ENCODE measurements around the gene FHIP1B.
"Not testable (repeated sequence)": the region's sequence is repeated elsewhere in the genome, so short reads cannot be mapped to it uniquely, and the experiment has no call there.

The FHIP1B gene

GRCh38 chr11:6234387-6235107 is at the start of gene FHIP1B:
Gene FHIP1B (minus strand): TSS chr11:6234636. CDS start chr11:6224516, 10,120 bp downstream.
- Histone ChIP-seq H3K27ac (peak within 1 kb of the TSS; percentile 90), H3K4me1 (ENCODE audit: control insufficient read depth in 1 of 2, insufficient read depth in 1 of 2, low read depth in 1 of 2, low read length in 1 of 2) (peaks cover 64% of the 10 kb centered on the region in 2 experiments), H3K4me3 (ENCODE audit: low read depth in 1 of 2, low read length in 1 of 2) (peak within 1 kb of the TSS; percentile 75 to 97), H3K36me3 (no peaks in the 10 kb centered on the region), H3K9me3 (no peaks in the 10 kb centered on the region), H3K27me3 (no peaks in the 10 kb centered on the region)
- TF ChIP-seq CTCF (IDR thresholded peaks at IDR 0.05): peak; percentile 42

- H3K4me1 ChIP-seq (ENCODE audit: control insufficient read depth in 1 of 2, insufficient read depth in 1 of 2, low read depth in 1 of 2, low read length in 1 of 2): no peaks in the 10 kb centered on the region
- H3K27ac ChIP-seq: no peak overlapping the region
- H3K9me3 ChIP-seq: no peaks in the 10 kb centered on the region
- H3K36me3 ChIP-seq: no peaks in the 10 kb centered on the region
- H3K27me3 ChIP-seq: peaks cover 81% of the 10 kb centered on the region
- TF ChIP-seq CTCF (IDR thresholded peaks at IDR 0.05): no peak
- H3K4me3 ChIP-seq (ENCODE audit: low read depth in 1 of 2, low read length in 1 of 2): no peak overlapping the region
Measured at GRCh38 chr11:6283453-6284023, 49.1 kb upstream of the FHIP1B start.

- H3K27ac ChIP-seq; H3K4me1 ChIP-seq (ENCODE audit: control insufficient read depth in 1 of 2, insufficient read depth in 1 of 2, low read depth in 1 of 2, low read length in 1 of 2); H3K9me3 ChIP-seq; H3K4me3 ChIP-seq (ENCODE audit: low read depth in 1 of 2, low read length in 1 of 2); H3K36me3 ChIP-seq: not testable (repeated sequence)
- H3K27me3 ChIP-seq: peaks cover 78% of the 10 kb centered on the region
Measured at GRCh38 chr11:6280809-6281208, 46.4 kb upstream of the FHIP1B start.

GRCh38 chr11:6273188-6273587 is 38.8 kb upstream of the FHIP1B start:
- Histone ChIP-seq H3K36me3 (no peaks in the 10 kb centered on the region), H3K27ac (no peak overlapping the region), H3K27me3 (peaks cover 35% of the 10 kb centered on the region), H3K4me3 (ENCODE audit: low read depth in 1 of 2, low read length in 1 of 2) (no peak overlapping the region), H3K9me3 (no peaks in the 10 kb centered on the region), H3K4me1 (ENCODE audit: control insufficient read depth in 1 of 2, insufficient read depth in 1 of 2, low read depth in 1 of 2, low read length in 1 of 2) (peaks cover 0 to 4% of the 10 kb centered on the region in 2 experiments)
- TF ChIP-seq CTCF (IDR thresholded peaks at IDR 0.05): no peak

GRCh38 chr11:6271598-6271997 is 37.2 kb upstream of the FHIP1B start:
- Histone ChIP-seq H3K27me3 (peaks cover 24% of the 10 kb centered on the region), H3K36me3 (no peaks in the 10 kb centered on the region), H3K4me3 (ENCODE audit: low read depth in 1 of 2, low read length in 1 of 2) (no peak overlapping the region), H3K27ac (no peak overlapping the region), H3K4me1 (ENCODE audit: control insufficient read depth in 1 of 2, insufficient read depth in 1 of 2, low read depth in 1 of 2, low read length in 1 of 2) (peaks cover 0 to 4% of the 10 kb centered on the region in 2 experiments), H3K9me3 (no peaks in the 10 kb centered on the region)
- TF ChIP-seq CTCF (IDR thresholded peaks at IDR 0.05): no peak

GRCh38 chr11:6270584-6271246 is 36.3 kb upstream of the FHIP1B start:
- no peak overlapping the region for H3K27ac ChIP-seq
- no peaks in the 10 kb centered on the region for H3K36me3 ChIP-seq
- H3K9me3 ChIP-seq: no peaks in the 10 kb centered on the region

More at GRCh38 chr11:6270584-6271246, 36.3 kb upstream of the FHIP1B start:
- TF ChIP-seq CTCF (IDR thresholded peaks at IDR 0.05): no peak
- peaks cover 22% of the 10 kb centered on the region for H3K27me3 ChIP-seq
- peaks cover 0 to 4% of the 10 kb centered on the region in 2 experiments for H3K4me1 ChIP-seq (ENCODE audit: control insufficient read depth in 1 of 2, insufficient read depth in 1 of 2, low read depth in 1 of 2, low read length in 1 of 2)
- peak overlapping the region in 1 of 2 experiments; percentile 31 for H3K4me3 ChIP-seq (ENCODE audit: low read depth in 1 of 2, low read length in 1 of 2)
